IMR-90 (cell line): ENCODE measurements around the gene SUN1. TPM values are rescaled to one million over a fixed set of nuclear protein-coding genes. Genes with fewer than 3 reads are reported as not detected.

Source experiments
- ATAC-seq: fragments of 200-7000 bp; cut with Tn5 transposase; 2 replicates; pipeline ENCODE4 v1.9.1; 2020; ENCODE audit warnings: low read depth, mild to moderate bottlenecking, moderate library complexity
- BruUV-seq: library from RNA; stranded (reverse); fragments of 400-500 nt; replicated peaks from 2 replicates; lab custom pipeline; 2021; lab: Mats Ljungman, UMichigan
- CTCF ChIA-PET: fragments of 300-600 bp; formaldehyde crosslinking; extraction: SDS; loops from one replicate; lab custom pipeline; 2021; ENCODE audit warnings: antibody characterized with exemption; lab: Yijun Ruan, JAX
- POLR2A ChIA-PET: fragments of 300-600 bp; sonication (Branson Sonifier 250); formaldehyde crosslinking; loops from one replicate; lab custom pipeline; 2022; ENCODE audit warnings: antibody characterized with exemption; ENCODE audit not compliant: unreplicated experiment; lab: Charles Lee
- DNase-seq: peaks from one replicate; pipeline ENCODE4 v3.0.0; 2013
- H2AFZ ChIP-seq: replicated peaks from 2 replicates; pipeline ENCODE3; 2013; ENCODE audit warnings: low read length, mild to moderate bottlenecking; ENCODE audit not compliant: poor library complexity
- H2AK5ac ChIP-seq: 2 replicates; pipeline ENCODE4 v1.6.1; 2013; ENCODE audit warnings: low read depth, low read length, inconsistent platforms
- H2AK9ac ChIP-seq: replicated peaks from 2 replicates; pipeline ENCODE3; 2013; ENCODE audit warnings: mild to moderate bottlenecking, low read depth, low read length, moderate library complexity; ENCODE audit not compliant: poor library complexity
- H2BK120ac ChIP-seq: 2 replicates; pipeline ENCODE4 v1.6.1; 2013; ENCODE audit warnings: low read depth, low read length, inconsistent platforms
- H2BK15ac ChIP-seq: 3 replicates; pipeline ENCODE4 v1.6.1; 2013; ENCODE audit warnings: low read depth, low read length, inconsistent platforms
- H2BK20ac ChIP-seq: 2 replicates; pipeline ENCODE4 v1.6.1; 2013; ENCODE audit warnings: low read depth, mild to moderate bottlenecking, inconsistent platforms, low read length, moderate library complexity
- H2BK5ac ChIP-seq: 2 replicates; pipeline ENCODE4 v1.6.1; 2013; ENCODE audit warnings: mild to moderate bottlenecking, low read depth, low read length, inconsistent platforms; ENCODE audit not compliant: poor library complexity, severe bottlenecking
- H3K14ac ChIP-seq: replicated peaks from 2 replicates; pipeline ENCODE4 v1.6.1; 2013; ENCODE audit warnings: low read depth, low read length, inconsistent platforms
- H3K18ac ChIP-seq: 2 replicates; pipeline ENCODE4 v1.6.1; 2013; ENCODE audit warnings: low read depth, low read length, control low read depth
- H3K23ac ChIP-seq: 2 replicates; pipeline ENCODE4 v1.6.1; 2013; ENCODE audit warnings: low read depth, low read length, inconsistent platforms
- H3K27ac ChIP-seq: 2 replicates; pipeline ENCODE4 v1.5.1; 2013; ENCODE audit warnings: mild to moderate bottlenecking, control low read depth, low read length; ENCODE audit not compliant: insufficient read depth
- H3K27me3 ChIP-seq: 2 replicates; pipeline ENCODE4 v1.6.1; 2013; ENCODE audit warnings: low read length; ENCODE audit not compliant: control insufficient read depth, insufficient read depth
- H3K36me3 ChIP-seq: 2 replicates; pipeline ENCODE4 v1.6.1; 2013; ENCODE audit warnings: low read length, mixed read lengths; ENCODE audit not compliant: control insufficient read depth, insufficient read depth
- H3K4ac ChIP-seq: 2 replicates; pipeline ENCODE4 v1.6.1; 2013; ENCODE audit warnings: low read depth, low read length, inconsistent platforms
- H3K4me1 ChIP-seq: 2 replicates; pipeline ENCODE4 v1.6.1; 2013; ENCODE audit warnings: low read length, mixed read lengths; ENCODE audit not compliant: control insufficient read depth, insufficient read depth
- H3K4me2 ChIP-seq: 2 replicates; pipeline ENCODE4 v1.6.1; 2013; ENCODE audit warnings: low read depth, mild to moderate bottlenecking, control low read depth, low read length, moderate library complexity
- H3K4me3 ChIP-seq: 2 replicates; pipeline ENCODE4 v1.5.1; 2013; ENCODE audit warnings: low read depth, mild to moderate bottlenecking, control low read depth, low read length, moderate library complexity; ENCODE audit not compliant: insufficient read depth
- H3K56ac ChIP-seq: 2 replicates; pipeline ENCODE4 v1.6.1; 2013; ENCODE audit warnings: low read length, inconsistent platforms; ENCODE audit not compliant: insufficient read depth; ENCODE audit errors: extremely low read depth
- H3K79me1 ChIP-seq, 2 experiments: 2 replicates each; pipeline ENCODE4 v1.6.1; 2013; ENCODE audit warnings: low read length in 2 of 2, inconsistent platforms in 1 of 2, low read depth in 1 of 2
- H3K9ac ChIP-seq: 2 replicates; pipeline ENCODE4 v1.6.1; 2013; ENCODE audit warnings: low read depth, low read length, control low read depth
- H3K9me1 ChIP-seq: 2 replicates; pipeline ENCODE4 v1.6.1; 2013; ENCODE audit warnings: low read length, inconsistent platforms; ENCODE audit not compliant: insufficient read depth
- H3K9me3 ChIP-seq: 2 replicates; pipeline ENCODE4 v1.6.1; 2013; ENCODE audit warnings: low read length; ENCODE audit not compliant: control insufficient read depth, insufficient read depth
- H4K20me1 ChIP-seq: 2 replicates; pipeline ENCODE4 v1.6.1; 2013; ENCODE audit warnings: low read length, inconsistent platforms; ENCODE audit not compliant: insufficient read depth
- H4K5ac ChIP-seq: 2 replicates; pipeline ENCODE4 v1.6.1; 2013; ENCODE audit warnings: mild to moderate bottlenecking, low read depth, low read length, control low read depth
- H4K8ac ChIP-seq, 2 experiments: 2 replicates each; pipeline ENCODE4 v1.6.1; 2013; ENCODE audit warnings: low read depth in 2 of 2, low read length in 2 of 2, control low read depth in 1 of 2, inconsistent platforms in 1 of 2
- H4K91ac ChIP-seq: 2 replicates; pipeline ENCODE4 v1.6.1; 2013; ENCODE audit warnings: low read depth, low read length, inconsistent platforms; ENCODE audit not compliant: insufficient read depth
- MXI1 ChIP-seq: IDR thresholded peaks from 2 replicates; pipeline ENCODE4 v1.6.1; 2012; ENCODE audit warnings: low read depth, mild to moderate bottlenecking, low read length, moderate library complexity, borderline replicate concordance
- POLR2A ChIP-seq: IDR thresholded peaks from 2 replicates; pipeline ENCODE4 v1.6.1; 2012; ENCODE audit warnings: mild to moderate bottlenecking, low read depth, low read length
- WGBS, 2 experiments: methylation state at CpG; one replicate each; pipeline versions ENCODE4 v1.1.5 to v1.1.7; 2013; ENCODE audit warnings: missing lambda C conversion rate in 2 of 2; ENCODE audit not compliant: insufficient read length in 1 of 2; ENCODE audit errors: extremely low coverage in 2 of 2; 5-methylcytosine and 5-hydroxymethylcytosine counted together
- dilution Hi-C: fragments of 300-500 bp; cut with HindIII; formaldehyde crosslinking; loops from one replicate; pipeline ENCODE4 v1.14.3; 2018; ENCODE audit warnings: low sequenced_read_pairs; ENCODE audit not compliant: unreplicated experiment
- in situ Hi-C: fragments of 300-500 bp; cut with MboI; formaldehyde crosslinking; loops from 3 replicates; pipeline ENCODE4 v1.14.3; 2019; ENCODE audit warnings: low sequenced_read_pairs, inconsistent platforms, mixed read lengths
- intact Hi-C: fragments of 100-400 bp; cut with micrococcal nuclease; formaldehyde crosslinking; loops from 2 replicates; pipeline ENCODE4 v1.10.0; 2022
- polyA plus RNA-seq, 3 experiments: library from polyadenylated mRNA; depleted of rRNA; stranded (reverse); fragments of >200 nt; gene quantifications; 2 replicates each; pipeline ENCODE4 v1.2.3, GENCODE V29; 2012; ENCODE audit warnings: low replicate concordance in 1 of 3
- total RNA-seq: library from RNA; depleted of rRNA; stranded (reverse); fragments of >200 nt; gene quantifications from 2 replicates; pipeline ENCODE4 v1.2.3, GENCODE V29; 2012
- TF ChIP-seq, protein P1 (sequence below): conservative IDR thresholded peaks from 2 replicates; pipeline ENCODE4 v1.5.1; 2012; ENCODE audit warnings: mild to moderate bottlenecking, low read depth, low read length, improper control_type of control experiment

SUN1 gene
- total and polyA plus RNA-seq, 2 of the 4 experiments (the other 2 are of a cell fraction): 113 to 239 TPM

DNA sequence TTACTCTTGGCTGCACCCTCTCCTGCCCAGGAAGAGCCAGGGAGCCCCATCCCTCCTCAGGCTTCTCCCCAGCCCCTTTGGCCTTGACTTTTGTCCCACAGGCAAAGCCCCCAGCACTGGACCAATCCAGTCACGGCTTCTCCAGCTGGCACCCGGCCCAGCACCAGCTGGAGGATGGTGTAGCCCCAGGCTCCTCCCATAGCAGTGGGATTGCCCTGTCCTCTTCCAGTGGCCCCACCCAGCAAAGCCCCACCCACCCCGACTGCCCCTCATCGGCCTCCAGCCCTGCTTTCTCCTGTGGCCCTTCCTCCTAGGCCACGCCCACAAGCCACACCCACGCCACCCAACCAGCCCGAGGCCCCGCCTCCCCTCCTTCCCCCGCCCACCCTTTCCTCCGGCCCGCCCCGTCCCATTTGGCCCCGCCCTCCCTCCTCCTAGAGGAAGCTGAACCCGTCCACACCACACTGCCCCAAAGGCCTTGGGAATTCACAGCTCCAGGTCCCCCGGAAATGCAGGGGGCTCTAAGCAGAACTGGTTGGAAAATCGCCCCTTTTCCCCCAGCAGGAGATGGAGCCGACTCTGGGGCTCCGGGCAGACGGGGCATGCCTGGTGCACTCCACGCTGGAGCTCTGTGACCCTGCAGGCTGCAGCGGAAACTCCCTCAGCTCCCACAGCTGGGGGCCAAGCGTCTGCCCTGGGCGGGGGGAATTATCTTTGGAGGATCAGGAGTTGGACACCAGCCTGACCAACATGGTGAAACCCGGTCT, 69.3 kb downstream of the SUN1 start:
- peak; percentile 82 for DNase-seq
- Histone ChIP-seq H2BK15ac (no peak overlapping the region), H2AFZ (peak overlapping the region; percentile 92), H3K23ac (no peak overlapping the region), H3K9me1 (no peaks in the 10 kb centered on the region), H3K56ac (no peak overlapping the region), H3K4ac (no peak overlapping the region), H2BK20ac (no peak overlapping the region), H2AK5ac (no peak overlapping the region), H3K4me3 (no peak overlapping the region), H3K4me2 (0 out of 2 replicates have a peak overlapping the region, but pooled peaks have one; percentile 25), H2BK120ac (no peak overlapping the region), H4K5ac (peak overlapping the region; percentile 71), H3K79me1 (no peaks in the 10 kb centered on the region), H3K27me3 (no peaks in the 10 kb centered on the region), H4K91ac (0 out of 2 replicates have a peak overlapping the region, but pooled peaks have one; percentile 6), H3K36me3 (peaks cover 4% of the 10 kb centered on the region; the same call in 1 of the 2 replicates), H3K18ac (no peak overlapping the region; the same call in 1 of the 2 replicates), H3K9me3 (no peaks in the 10 kb centered on the region), H2BK5ac (no peak overlapping the region), H2AK9ac (peak overlapping the region; percentile 48), H3K27ac (no peak overlapping the region), H3K4me1 (peaks cover 9% of the 10 kb centered on the region), H4K8ac (peak overlapping the region in 1 of 2 experiments; percentile 56; a peak in 2 of 4 replicates), H3K14ac (no peak overlapping the region), H4K20me1 (no peaks in the 10 kb centered on the region), H3K9ac (no peak overlapping the region)
- POLR2A ChIA-PET: no interaction called here
- dilution Hi-C loops: no loop called here
- no TSS peak for BruUV-seq
- intact Hi-C loops: loop anchor here (10.0 kb wide), 1 partner anchor 143 kb away; the partner anchor contains the start of gene GPR146
- in situ Hi-C loops: no loop called here
- CTCF ChIA-PET: no interaction called here
- peak; percentile 95 for ATAC-seq
- TF ChIP-seq MXI1 (no peak), POLR2A (no peak)
- TF ChIP-seq, protein P1, sequence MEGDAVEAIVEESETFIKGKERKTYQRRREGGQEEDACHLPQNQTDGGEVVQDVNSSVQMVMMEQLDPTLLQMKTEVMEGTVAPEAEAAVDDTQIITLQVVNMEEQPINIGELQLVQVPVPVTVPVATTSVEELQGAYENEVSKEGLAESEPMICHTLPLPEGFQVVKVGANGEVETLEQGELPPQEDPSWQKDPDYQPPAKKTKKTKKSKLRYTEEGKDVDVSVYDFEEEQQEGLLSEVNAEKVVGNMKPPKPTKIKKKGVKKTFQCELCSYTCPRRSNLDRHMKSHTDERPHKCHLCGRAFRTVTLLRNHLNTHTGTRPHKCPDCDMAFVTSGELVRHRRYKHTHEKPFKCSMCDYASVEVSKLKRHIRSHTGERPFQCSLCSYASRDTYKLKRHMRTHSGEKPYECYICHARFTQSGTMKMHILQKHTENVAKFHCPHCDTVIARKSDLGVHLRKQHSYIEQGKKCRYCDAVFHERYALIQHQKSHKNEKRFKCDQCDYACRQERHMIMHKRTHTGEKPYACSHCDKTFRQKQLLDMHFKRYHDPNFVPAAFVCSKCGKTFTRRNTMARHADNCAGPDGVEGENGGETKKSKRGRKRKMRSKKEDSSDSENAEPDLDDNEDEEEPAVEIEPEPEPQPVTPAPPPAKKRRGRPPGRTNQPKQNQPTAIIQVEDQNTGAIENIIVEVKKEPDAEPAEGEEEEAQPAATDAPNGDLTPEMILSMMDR: no peak
- no CpG with 5 or more reads among the region's 24 CpGs for WGBS, 2 experiments
